ENCODE results near the gene ETV3. TPM values are rescaled to one million over a fixed set of nuclear protein-coding genes. Genes with fewer than 3 reads are reported as not detected.
"Not testable (repeated sequence)": the region's sequence is repeated elsewhere in the genome, so short reads cannot be mapped to it uniquely, and the experiment has no call there.

The ETV3 gene
- total and polyA plus RNA-seq, 2 experiments from 2014 or later = 5.2 to 10.6 TPM

GRCh38 chr1:157104598-157105293 is 33.4 kb downstream of the ETV3 start:
- Histone ChIP-seq H3K9me3 (ENCODE audit: low read depth) (no peaks in the 10 kb centered on the region), H3K4me3 (no peak overlapping the region), H2AFZ (no peak overlapping the region), H3K79me2 (ENCODE audit: insufficient read depth) (no peaks in the 10 kb centered on the region), H3K27me3 (replicated peaks; ENCODE audit: insufficient read depth) (no peaks in the 10 kb centered on the region), H3K9ac (no peak overlapping the region), H3K9me2 (ENCODE audit: insufficient read depth) (no peaks in the 10 kb centered on the region), H4K20me1 (ENCODE audit: insufficient read depth) (no peaks in the 10 kb centered on the region), H3K4me1 (ENCODE audit: insufficient read depth) (peaks cover 12% of the 10 kb centered on the region), H3F3A (ENCODE audit: insufficient read depth) (no peaks in the 10 kb centered on the region), H3K36me3 (ENCODE audit: low read depth) (no peaks in the 10 kb centered on the region), H3K4me2 (ENCODE audit: unreplicated experiment) (no peak overlapping the region), H3K27ac (no peak overlapping the region)
- TF ChIP-seq EZH2 (IDR thresholded peaks at IDR 0.05; ENCODE audit: insufficient read depth, poor library complexity, severe bottlenecking) (no peak), EZH2phosphoT487 (IDR thresholded peaks at IDR 0.05; ENCODE audit: insufficient read depth, low read depth) (no peak)
- peak; percentile 62 for DNase-seq
- in situ Hi-C loops (cut with MboI) = no loop called here
- WGBS, 2 experiments (ENCODE audit: low coverage in 1 of 2, low lambda C conversion rate in 2 of 2, missing lambda C conversion rate in 2 of 2) = 76 to 78% methylated on average over 6 of the region's 6 CpGs

- 35 to 39% methylated on average over 4 to 5 of the region's 5 CpGs for WGBS, 2 experiments (ENCODE audit: low coverage in 1 of 2, low lambda C conversion rate in 2 of 2, missing lambda C conversion rate in 2 of 2)
- Histone ChIP-seq H3K9me3 (ENCODE audit: low read depth) (no peaks in the 10 kb centered on the region), H3K9me2 (ENCODE audit: insufficient read depth) (no peaks in the 10 kb centered on the region), H3K4me3 (no peak overlapping the region), H3K79me2 (ENCODE audit: insufficient read depth) (no peaks in the 10 kb centered on the region), H3K9ac (no peak overlapping the region), H3K27me3 (replicated peaks; ENCODE audit: insufficient read depth) (no peaks in the 10 kb centered on the region), H3K27ac (no peak overlapping the region), H3K4me2 (ENCODE audit: unreplicated experiment) (no peak overlapping the region), H2AFZ (no peak overlapping the region), H3F3A (ENCODE audit: insufficient read depth) (no peaks in the 10 kb centered on the region), H3K36me3 (ENCODE audit: low read depth) (no peaks in the 10 kb centered on the region), H3K4me1 (ENCODE audit: insufficient read depth) (peaks cover 12% of the 10 kb centered on the region), H4K20me1 (ENCODE audit: insufficient read depth) (no peaks in the 10 kb centered on the region)
- DNase-seq = peak; percentile 13
- TF ChIP-seq EZH2 (IDR thresholded peaks at IDR 0.05; ENCODE audit: insufficient read depth, poor library complexity, severe bottlenecking) = no peak
- TF ChIP-seq EZH2phosphoT487 (IDR thresholded peaks at IDR 0.05; ENCODE audit: insufficient read depth, low read depth) = no peak
- in situ Hi-C loops (cut with MboI) = no loop called here
Measured at GRCh38 chr1:157103268-157103667, 34.9 kb downstream of the ETV3 start.

DNA sequence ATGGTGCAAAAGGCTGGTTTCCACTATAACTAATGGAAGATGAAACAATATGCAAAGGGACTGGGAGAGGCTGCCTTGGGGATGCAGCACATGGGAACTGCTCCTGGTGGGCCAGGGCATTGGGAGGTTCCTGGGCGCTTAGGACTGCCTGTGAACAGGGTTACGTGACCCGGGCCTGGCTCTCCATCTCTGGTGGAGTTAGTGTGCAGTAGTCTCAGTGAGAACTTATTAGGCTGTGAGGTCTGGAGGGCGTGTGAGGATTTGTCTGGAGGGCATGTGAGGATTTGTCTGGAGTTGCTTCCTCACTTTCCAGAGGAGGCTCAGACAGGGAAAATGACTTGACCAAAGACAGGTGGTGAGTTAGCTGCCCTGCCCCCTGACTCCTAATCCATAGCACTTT is 37.0 kb downstream of the ETV3 start:
- H4K20me1 ChIP-seq (ENCODE audit: insufficient read depth) = no peaks in the 10 kb centered on the region
- H3K27me3 ChIP-seq (replicated peaks; ENCODE audit: insufficient read depth) = no peaks in the 10 kb centered on the region
- no peak overlapping the region for H3K9ac ChIP-seq
- DNase-seq = no peak
- no peaks in the 10 kb centered on the region for H3K9me3 ChIP-seq (ENCODE audit: low read depth)
- H3K4me3 ChIP-seq = no peak overlapping the region
- no peak overlapping the region for H3K27ac ChIP-seq
- in situ Hi-C loops (cut with MboI) = no loop called here
- H3K9me2 ChIP-seq (ENCODE audit: insufficient read depth) = no peaks in the 10 kb centered on the region
- no peak overlapping the region for H2AFZ ChIP-seq
- H3K4me2 ChIP-seq (ENCODE audit: unreplicated experiment) = no peak overlapping the region
- H3K4me1 ChIP-seq (ENCODE audit: insufficient read depth) = peaks cover 3% of the 10 kb centered on the region
- H3F3A ChIP-seq (ENCODE audit: insufficient read depth) = no peaks in the 10 kb centered on the region
- TF ChIP-seq EZH2phosphoT487 (IDR thresholded peaks at IDR 0.05; ENCODE audit: insufficient read depth, low read depth) (no peak), EZH2 (IDR thresholded peaks at IDR 0.05; ENCODE audit: insufficient read depth, poor library complexity, severe bottlenecking) (no peak)
- H3K36me3 ChIP-seq (ENCODE audit: low read depth) = no peaks in the 10 kb centered on the region
- H3K79me2 ChIP-seq (ENCODE audit: insufficient read depth) = no peaks in the 10 kb centered on the region
- WGBS, 2 experiments (ENCODE audit: low coverage in 1 of 2, low lambda C conversion rate in 2 of 2, missing lambda C conversion rate in 2 of 2) = 61 to 62% methylated on average over 4 of the region's 4 CpGs

GRCh38 chr1:157099633-157100009 is 38.6 kb downstream of the ETV3 start, which contains the start of gene ETV3L:
Gene ETV3L (minus strand): TSS chr1:157099808. CDS start chr1:157099523, 285 bp downstream.
- 64 to 78% methylated on average over 3 of the region's 3 CpGs for WGBS, 2 experiments (ENCODE audit: low coverage in 1 of 2, low lambda C conversion rate in 2 of 2, missing lambda C conversion rate in 2 of 2)

DNA sequence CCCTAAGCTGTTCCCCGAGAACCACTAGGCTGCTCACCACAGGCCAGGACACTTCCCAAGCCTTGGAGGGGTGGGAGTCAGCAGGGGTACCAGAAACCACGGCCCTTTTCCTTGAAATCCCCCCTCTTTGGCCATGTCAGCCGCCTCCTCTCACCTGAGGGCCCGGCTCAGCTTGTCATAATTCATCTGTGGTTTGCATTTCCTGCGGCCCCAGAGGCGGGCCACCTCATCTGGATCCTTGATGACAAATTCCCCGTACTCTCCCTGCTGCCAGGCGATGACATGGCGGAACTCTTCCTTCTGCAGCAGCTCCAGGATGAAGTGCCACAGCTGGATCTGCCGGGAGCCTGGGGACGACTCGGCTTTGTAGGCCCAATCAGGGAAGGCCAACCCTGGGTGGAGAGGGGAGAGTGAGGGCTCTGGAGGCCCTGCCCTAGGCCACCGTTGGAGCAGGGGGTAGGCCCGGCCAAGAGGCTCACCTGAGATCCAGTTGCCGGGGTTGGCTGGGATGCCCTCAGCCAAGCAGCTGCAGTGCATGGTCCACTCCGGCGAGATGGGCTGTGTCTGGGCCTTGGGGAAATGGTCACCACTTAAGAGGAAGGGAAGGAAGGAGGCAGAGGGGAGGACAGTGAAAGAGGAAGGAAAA is 39.1 kb downstream of the ETV3 start:
- H3K9me2 ChIP-seq (ENCODE audit: insufficient read depth); H3K9ac ChIP-seq; H3K79me2 ChIP-seq (ENCODE audit: insufficient read depth); H3F3A ChIP-seq (ENCODE audit: insufficient read depth); H3K27me3 ChIP-seq (replicated peaks; ENCODE audit: insufficient read depth); DNase-seq; H3K4me2 ChIP-seq (ENCODE audit: unreplicated experiment); H3K4me1 ChIP-seq (ENCODE audit: insufficient read depth); H3K27ac ChIP-seq; H3K36me3 ChIP-seq (ENCODE audit: low read depth); H4K20me1 ChIP-seq (ENCODE audit: insufficient read depth); H3K4me3 ChIP-seq; H3K9me3 ChIP-seq (ENCODE audit: low read depth); H2AFZ ChIP-seq: not testable (repeated sequence)
- in situ Hi-C loops (cut with MboI) = loop anchor here (10.0 kb wide), 1 partner anchor 56 kb away; no protein-coding TSS in a partner anchor
- WGBS, 2 experiments (ENCODE audit: low coverage in 1 of 2, low lambda C conversion rate in 2 of 2, missing lambda C conversion rate in 2 of 2) = 72 to 74% methylated on average over 14 to 17 of the region's 17 CpGs

More at GRCh38 chr1:157099633-157100009, 38.6 kb downstream of the ETV3 start, which contains the start of gene ETV3L:
- no peak for DNase-seq
- TF ChIP-seq EZH2 (IDR thresholded peaks at IDR 0.05; ENCODE audit: insufficient read depth, poor library complexity, severe bottlenecking) (no peak), EZH2phosphoT487 (IDR thresholded peaks at IDR 0.05; ENCODE audit: insufficient read depth, low read depth) (no peak)
- no peaks in the 10 kb centered on the region for H3K36me3 ChIP-seq (ENCODE audit: low read depth)
- no peaks in the 10 kb centered on the region for H4K20me1 ChIP-seq (ENCODE audit: insufficient read depth)
- H3F3A ChIP-seq (ENCODE audit: insufficient read depth) = no peaks in the 10 kb centered on the region
- H3K4me2 ChIP-seq (ENCODE audit: unreplicated experiment) = no peak within 1 kb of the TSS
- no peak within 1 kb of the TSS for H3K27ac ChIP-seq
- no peaks in the 10 kb centered on the region for H3K4me1 ChIP-seq (ENCODE audit: insufficient read depth)
- H3K9me2 ChIP-seq (ENCODE audit: insufficient read depth) = no peaks in the 10 kb centered on the region
- H3K9me3 ChIP-seq (ENCODE audit: low read depth) = no peaks in the 10 kb centered on the region
- in situ Hi-C loops (cut with MboI) = loop anchor here (10.0 kb wide), 1 partner anchor 55 kb away; no protein-coding TSS in a partner anchor
- no peak within 1 kb of the TSS for H2AFZ ChIP-seq
- no peak within 1 kb of the TSS for H3K9ac ChIP-seq
- H3K4me3 ChIP-seq = no peak within 1 kb of the TSS
- H3K27me3 ChIP-seq (replicated peaks; ENCODE audit: insufficient read depth) = no peaks in the 10 kb centered on the region
- no peaks in the 10 kb centered on the region for H3K79me2 ChIP-seq (ENCODE audit: insufficient read depth)

Measured in GM23248 (cell line).